DMS153 (cell line): ENCODE results near the gene STAMBPL1.
"Not testable (repeated sequence)": the region's sequence is repeated elsewhere in the genome, so short reads cannot be mapped to it uniquely, and the experiment has no call there.

Experiments
- DNase-seq: peaks from one replicate; lab custom pipeline; 2025; lab: John Stamatoyannopoulos, UW

STAMBPL1 gene

DNA sequence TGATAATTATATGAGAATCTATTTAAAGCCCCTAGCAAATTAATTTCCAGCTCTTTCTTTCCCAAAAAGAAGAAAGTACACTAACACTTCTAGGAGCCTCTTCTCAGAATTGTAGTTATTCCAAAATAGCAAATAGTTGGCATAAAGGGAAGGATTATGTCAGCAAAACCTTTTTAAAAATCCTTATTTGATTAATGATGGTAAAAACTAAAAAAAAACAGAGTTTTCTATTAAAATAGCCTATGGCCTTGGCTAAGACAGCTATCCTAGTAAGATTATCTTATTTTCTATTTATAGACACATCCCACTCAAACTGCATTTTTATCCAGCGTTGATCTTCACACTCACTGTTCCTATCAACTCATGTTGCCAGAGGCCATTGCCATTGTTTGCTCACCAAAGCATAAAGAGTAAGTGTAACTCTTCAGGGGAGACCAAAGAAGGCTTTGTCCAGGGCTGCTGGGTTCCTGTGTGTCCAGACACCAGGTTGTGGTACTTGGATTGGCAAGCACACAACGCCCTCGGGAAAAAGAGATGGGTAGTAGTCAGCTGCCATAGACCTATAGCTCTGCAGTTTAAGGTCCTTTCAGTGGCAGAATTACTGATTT is 41.0 kb downstream of the STAMBPL1 start:
- DNase-seq, result no peak

DNA sequence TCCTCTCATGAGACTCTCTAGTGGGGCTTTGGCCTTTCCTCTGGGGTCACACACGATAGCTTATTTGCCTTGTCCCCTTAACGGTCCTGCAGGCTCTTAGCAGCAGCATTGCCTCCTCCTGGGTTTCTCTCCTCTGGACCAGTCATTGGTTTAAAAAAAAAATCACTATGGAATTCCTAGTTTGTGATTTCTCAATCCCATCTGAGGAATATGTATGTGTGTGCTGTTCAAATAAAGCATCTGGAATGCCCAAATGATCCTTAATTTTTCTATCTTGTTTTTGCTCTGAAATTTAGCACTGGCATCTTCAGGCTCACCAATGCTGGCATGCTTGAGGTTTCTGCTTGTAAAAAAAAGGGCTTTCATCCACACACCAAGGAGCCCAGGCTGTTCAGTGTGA is 42.0 kb downstream of the STAMBPL1 start:
- DNase-seq, result no peak

DNA sequence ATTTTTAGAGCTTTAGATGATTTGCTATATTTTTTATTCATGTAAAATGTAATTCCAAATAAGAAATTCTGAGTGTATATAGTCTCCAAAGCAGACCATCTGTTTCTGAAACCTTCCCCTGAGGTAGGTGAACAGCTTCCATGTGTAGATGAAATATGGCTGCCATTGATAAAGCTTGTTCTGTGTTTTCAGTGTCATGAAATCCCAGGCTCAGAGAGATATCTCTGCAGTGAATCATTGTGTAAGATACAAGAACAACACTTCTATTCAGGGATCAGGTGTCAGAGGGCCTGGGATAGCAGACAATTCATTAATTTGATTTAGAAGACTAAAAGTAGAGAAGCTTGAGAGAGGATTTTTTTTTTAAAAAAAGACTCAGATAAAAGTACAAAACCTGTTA is 43.5 kb downstream of the STAMBPL1 start:
- no peak for DNase-seq

DNA sequence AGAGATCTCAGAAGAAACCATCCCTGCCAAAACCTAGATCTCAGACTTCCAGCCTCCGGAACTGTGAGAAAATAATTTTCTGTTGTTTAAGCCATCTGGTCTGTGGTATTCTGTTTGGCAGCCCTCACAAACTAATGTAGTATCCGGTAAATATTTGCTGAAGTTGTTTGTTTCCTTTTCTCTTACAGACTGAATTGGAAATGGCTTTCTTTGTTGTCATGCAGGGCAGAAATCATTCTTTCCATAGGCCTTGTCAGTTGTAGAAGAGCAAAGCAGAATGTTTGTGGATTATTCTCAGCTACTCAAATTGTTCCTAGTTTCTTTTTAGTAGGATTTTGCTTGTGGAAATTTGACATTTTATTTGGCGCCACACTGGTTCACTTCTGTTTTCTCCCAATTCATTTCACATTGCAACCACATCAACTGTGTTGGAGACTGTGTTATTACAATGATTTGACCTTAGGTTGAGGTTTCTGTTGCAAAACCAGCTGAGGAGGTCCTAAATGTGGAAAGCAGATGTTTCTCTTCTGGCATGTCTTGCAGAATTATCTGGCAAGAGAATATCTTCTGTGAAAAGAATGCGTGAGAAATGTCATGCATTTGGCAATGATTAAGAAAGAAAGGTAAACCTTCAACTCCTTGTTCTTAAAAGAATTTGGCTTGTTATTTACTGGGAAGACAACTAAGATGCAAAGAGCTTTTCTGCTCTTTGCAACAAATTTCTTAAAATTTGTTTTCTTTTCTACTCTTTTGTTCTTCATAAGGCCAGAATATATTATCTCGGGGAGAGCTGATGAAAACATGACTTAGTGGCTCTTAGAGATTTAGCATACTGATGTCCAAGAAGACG is 46.7 kb downstream of the STAMBPL1 start:
- DNase-seq, result peak; percentile 48

DNA sequence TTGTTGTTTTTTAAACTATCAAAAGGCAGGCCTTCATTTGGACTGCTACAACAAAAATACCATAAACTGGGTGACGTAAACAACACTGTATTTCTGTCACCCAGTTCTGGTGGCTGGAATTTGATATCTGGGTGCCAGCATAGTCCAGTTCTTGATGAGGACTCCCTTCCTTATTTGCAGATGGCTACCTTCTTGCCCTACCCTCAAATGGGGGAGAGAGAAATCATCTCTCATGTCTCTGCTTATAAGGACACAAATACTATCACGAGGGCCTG is 47.3 kb downstream of the STAMBPL1 start:
- DNase-seq, result no peak

DNA sequence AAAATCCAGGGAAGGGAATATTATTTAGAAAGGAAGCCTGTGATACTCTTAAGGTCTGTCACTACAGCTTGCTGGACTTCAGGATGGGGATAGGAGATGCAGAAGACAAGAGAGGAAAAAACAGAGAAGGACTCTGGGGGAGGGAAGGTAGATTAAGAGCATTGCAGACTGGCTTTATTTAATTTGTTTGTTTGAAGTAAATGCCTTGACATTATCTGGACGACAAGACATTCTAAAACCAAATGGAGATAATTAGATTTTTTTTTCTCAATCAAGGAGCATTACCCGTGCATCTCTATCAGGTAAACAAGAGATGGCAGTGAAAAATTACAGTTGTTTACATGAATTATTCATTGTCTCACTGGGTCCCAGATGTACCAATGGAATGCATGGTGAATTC is 48.2 kb downstream of the STAMBPL1 start:
- DNase-seq, result no peak

DNA sequence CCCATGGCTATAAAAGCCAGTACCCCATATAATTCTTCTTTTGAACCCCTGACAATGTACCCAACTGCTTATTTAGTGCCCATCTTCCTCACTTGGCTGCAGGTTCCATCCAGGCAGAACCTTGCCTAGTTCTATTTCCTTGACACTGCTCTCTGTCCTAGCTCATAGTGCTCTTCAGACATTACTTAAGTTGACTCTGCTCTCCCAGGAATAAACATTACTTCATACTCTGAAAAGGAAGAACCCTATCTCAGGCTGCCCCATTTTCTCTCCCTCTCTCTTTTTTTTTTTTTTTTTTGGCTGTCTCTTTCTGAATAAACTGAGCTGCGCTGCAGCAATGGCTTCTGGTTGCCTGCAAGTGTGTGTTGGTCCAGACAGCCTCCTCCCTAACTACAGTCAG is 51.5 kb downstream of the STAMBPL1 start:
- no peak for DNase-seq

DNA sequence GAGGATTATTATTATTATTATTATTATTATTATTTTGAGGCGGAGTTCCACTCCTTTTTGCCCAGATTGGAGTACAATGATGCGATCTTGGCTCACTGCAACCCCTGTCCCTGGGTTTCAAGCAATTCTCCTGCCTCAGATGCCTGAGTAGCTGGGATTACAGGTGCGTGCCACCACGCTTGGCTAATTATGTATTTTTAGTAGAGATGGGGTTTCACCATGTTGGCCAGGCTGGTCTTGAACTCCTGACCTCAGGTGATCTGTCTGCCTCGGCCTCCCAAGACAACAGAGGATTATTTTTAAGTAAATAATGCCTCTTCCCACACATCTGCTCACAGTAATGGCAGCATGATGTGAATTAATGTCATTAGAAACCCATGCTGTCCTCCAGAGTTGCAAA is 52.0 kb downstream of the STAMBPL1 start:
- DNase-seq, result not testable (repeated sequence)

DNA sequence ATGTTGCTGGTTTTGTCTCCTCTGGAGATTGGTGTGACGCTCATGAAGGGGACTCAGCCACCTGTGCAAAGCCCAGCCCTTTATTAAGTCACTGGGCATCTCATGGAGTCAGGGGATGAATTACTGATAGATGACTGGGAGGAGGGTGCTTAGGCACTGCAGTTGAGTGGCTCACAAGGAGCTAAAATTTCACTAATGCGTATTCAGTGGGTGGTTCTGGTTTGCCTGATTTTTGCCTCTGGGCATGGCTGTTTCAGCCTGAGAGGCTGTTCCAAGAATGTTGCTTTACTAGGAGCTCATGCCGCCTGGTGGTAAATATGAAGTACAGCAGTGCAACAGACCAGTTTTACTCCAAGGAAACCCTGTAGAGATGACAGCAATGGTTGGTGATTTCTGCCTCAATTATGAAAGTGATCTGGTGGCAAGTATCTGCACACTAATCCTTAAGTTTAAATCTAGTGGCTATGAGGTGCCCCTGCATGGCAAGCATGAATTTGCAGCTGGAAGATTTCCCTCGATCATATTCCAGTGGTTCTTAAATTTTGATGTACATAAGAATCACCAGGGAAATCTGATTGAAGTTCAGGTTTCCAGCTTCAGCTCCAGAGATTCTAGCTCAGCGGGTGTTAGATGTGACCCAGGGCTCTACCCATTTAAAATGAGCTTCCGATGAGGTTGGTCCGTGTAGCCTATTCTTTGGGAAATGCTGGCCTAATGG is 52.7 kb downstream of the STAMBPL1 start:
- DNase-seq, result peak; percentile 83

DNA sequence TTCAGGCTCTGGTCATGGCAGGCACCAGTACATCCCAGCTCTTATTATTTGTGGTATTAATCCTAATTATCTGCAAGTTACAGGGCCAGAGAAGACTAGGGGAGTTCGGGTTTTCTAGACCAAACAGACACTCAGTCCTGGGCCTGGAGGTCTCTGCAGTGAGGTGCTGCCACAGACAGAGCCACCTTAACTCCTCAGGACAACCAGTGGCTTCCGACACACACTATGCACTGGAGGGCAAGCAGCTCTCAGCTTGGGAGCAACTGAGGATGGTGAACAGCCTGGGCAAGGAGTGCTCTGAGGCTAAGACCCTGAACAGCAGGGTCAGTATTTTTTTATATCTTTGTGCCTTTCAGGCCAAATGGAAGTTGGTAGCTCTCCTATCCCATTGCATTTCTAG is 53.5 kb downstream of the STAMBPL1 start:
- no peak for DNase-seq

DNA sequence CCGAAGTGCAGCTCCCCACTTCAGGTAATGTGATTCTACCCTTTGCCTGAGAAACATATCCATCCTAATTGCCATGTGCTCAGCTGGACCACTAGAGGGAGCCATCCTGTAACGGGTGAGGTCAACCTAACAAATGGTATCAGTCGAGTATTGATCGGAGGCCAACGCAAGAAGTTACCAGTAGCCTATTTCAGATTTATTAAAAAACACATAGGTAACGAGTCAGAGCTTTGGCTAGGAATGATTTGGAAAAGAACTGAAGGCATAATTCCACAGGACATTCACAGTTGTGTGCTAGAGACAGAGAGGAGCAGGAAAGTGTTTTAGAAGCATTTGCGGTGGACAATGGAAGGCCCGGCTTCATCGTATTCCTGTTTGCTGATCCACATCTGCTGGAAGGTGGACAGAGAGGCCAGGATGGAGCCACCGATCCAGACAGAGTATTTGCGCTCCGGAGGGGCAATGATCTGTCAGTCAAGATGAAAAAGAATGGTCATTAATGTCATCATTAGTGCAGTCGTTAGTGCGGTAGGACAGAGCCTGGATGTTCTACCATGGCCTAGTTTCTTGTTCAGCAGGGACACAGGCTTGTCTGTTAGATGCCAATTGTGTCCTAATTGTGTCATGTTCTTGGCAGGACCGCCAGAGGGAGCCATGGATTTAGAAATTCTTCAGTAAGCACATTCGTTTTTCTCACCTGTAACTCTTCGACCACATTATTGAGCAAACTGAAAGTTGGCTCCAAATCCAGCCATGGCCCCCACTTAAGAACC is 55.0 kb downstream of the STAMBPL1 start:
- DNase-seq, result peak; percentile 88

DNA sequence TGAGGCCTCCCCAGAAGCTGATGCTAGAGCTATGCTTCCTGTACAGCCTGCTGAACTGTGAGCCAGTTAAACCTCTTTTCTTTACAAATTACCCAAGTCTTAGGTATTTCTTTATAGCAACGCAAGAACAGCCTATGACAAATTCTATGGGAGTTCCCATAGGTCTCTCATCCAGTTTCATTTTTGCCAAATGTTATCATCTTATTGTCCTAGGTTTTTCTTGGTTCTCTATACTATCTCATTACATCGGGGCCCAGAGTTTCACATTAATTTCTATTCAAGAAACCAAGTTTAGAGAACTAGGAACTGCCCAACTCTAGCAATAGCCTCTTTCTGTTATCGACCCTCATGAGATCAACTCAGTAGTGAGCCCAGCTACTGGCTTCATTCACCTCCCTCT is 56.6 kb downstream of the STAMBPL1 start:
- no peak for DNase-seq

DNA sequence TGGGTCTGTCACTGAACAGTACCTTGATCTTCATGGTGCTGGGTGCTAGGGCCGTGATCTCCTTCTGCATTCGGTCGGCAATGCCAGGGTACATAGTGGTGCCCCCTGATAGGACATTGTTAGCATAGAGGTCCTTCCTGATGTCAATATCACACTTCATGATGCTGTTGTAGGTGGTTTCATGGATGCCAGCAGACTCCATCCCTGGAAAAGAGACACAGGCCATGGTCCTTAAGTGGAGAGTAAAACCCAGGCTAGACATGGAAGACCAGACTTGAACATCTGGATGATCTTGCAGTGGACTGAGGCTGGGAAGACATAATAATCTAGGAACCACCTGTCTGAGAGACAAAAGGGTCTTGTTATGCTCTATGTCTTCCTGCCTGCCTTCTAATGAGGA is 58.0 kb downstream of the STAMBPL1 start:
- DNase-seq, result no peak

DNA sequence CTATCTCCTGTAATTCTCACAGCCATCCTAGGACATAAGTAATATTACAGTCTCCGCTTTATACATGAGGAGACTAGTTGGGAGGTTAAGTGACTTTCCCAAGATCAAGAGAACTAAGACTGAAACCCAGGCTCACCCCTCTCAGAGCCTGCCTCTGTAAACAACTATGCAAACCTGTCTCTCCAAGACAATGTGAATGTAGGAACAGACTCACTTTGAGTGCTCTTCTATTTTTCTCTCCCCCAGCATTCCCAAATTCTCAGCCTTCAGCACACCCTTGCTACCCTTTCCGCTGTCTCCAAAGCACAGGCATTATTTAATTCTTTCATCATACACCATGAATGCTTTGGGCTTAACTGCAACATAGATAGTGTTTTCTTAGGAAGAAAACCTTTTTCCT is 58.9 kb downstream of the STAMBPL1 start:
- DNase-seq, result no peak

DNA sequence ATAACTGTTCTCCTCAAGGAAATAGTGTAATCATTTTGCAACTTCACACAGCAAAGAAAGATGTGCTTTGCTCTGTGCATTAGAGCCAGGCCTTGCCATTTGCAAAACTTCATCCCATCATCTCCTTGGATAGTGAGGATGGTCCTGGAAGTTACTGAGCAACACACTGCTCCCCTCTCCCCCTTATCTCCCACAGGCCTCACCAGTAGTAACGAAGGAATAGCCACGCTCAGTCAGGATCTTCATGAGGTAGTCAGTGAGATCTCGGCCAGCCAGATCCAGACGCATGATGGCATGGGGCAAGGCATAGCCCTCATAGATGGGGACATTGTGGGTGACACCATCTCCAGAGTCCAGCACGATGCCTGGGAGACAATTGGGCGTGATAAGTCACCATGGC is 61.0 kb downstream of the STAMBPL1 start:
- no peak for DNase-seq

DNA sequence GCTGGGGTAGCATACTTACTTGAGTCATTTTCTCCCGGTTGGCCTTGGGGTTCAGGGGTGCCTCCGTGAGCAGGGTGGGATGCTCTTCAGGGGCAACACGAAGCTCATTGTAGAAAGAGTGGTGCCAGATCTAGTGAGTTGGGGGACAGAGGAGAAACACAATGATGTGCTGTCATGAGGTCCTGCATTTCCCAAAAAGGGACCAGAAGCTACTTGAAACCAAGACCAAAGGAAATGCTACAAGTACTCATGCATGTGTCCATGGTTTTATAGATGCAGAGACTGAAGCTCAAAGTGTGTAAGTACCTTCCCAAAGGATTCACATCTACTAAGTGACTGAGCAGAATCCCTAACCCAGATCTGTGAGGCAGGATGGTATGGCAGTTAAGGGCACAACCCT is 63.7 kb downstream of the STAMBPL1 start:
- DNase-seq, result no peak

DNA sequence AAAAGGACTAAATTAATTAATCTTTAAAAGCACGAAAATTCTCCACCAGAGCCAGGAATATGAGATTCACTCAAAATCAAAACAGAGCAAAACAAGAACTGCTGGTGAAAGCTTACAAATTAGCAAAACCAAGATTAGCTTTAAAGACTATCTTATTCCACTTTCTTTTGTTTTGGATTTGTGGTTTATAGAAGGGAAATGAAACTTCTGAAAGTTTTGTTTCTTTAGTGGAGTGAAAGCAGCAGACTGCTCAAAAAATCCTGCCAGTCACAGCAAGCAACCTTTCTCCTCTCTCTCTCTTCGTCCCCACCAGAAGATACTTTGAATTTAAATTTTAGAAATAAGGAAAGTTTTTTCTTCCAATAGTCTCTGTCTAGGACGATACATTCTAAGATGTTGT is 64.8 kb downstream of the STAMBPL1 start:
- no peak for DNase-seq

DNA sequence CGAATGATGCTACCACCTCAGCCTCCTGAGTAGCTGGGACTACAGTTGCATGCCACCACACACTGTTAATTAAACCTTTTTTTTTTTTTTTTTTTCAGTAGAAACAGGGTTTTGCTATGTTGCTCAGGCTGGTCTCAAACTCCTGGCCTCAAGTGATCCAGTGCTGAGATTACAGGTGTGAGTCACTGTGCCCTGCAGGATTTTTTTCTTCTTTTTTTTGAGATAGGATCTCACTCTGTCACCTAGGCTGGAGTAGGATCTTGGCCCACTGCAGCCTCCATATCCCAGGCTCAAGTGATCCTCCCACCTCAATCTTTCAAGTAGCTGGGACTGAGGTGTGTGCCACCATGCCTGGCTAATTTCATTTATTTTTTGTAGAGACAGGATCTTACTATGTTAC is 66.2 kb downstream of the STAMBPL1 start:
- DNase-seq, result no peak

DNA sequence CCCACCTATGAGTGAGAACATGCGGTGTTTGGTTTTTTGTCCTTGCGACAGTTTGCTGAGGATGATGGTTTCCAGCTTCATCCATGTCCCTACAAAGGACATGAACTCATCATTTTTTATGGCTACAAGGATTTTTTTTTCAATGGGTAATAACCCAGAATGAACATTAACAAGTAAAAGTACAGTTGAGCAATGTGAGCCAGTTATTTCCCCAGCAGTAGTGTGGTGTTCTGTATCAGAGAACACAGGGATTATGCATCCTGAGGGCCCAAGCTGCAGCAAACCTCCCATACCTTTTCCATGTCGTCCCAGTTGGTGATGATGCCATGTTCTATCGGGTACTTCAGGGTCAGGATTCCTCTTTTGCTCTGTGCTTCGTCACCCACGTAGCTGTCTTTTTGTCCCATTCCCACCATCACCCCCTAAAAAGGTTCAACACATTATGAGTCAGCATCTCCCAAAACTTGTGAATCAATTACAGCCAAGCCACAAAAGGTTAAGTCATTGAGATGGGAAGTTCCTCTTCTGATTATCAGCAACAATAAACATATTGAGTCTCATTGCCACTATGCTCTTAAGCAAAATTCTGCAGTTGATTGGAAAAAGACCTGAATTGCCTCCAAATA is 67.0 kb downstream of the STAMBPL1 start:
- DNase-seq, result no peak

DNA sequence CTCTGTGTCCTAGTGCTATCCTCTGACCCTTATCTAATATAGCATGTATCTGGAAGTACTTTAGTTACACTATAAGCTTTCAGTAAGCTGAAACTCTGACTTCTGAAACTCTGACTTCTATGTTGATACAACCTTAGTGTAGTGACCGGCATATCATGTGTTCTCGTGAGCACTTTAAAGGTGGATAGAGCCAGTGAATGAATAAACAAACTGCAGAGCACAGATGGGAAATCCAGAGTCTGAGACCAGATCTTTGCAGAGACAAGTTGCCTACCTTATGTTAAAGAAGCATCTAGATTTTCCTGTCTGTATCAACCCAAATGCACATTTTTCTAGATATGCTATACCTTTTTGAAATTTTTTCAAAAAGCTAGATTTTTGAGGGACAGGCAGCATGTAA is 69.0 kb downstream of the STAMBPL1 start:
- DNase-seq, result no peak

DNA sequence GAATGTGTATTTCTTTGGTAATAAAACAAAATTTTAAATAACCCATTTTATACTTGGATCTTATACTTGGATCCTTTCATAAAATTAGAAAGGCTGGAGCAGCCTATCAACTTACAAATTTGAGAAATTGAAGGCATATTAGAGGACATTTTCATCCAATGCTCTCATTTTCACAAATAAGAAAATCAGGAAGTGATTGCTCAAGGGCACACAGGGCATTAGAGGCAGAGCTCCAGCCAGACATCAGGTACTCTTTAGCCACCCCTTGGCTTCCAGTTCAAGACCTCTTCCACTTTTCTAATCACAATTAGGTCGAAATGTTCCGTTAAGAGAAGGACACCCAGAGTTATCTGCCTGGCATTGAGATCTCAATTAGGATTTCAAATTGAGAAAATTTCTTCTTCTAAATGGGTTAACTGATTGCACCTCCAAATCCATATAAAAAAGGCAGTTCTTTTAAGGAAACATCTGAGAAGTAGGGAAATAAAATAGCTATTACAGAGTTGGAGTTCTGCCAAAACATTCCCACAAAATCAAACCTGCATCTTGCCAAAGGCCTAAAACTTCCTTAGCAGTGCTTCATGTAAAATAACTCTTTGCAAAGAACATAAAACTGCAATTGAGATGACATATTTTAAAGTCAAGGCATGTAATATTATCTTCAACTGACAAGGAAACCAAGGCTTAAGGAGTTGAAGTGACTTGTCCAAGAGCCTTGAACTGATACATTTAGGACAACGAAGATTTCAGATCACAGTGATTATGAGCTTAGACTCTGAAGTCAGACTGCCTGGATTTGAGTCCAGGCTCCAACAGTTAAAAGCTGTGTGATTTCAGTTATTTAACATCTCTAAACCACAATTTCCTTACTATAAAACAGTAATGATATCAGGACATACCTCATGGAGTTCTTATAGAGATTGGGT is 70.1 kb downstream of the STAMBPL1 start:
- no peak for DNase-seq
